COLO668 (cell line): ENCODE measurements around the gene ARHGAP28.
"Not testable (repeated sequence)": the region's sequence is repeated elsewhere in the genome, so short reads cannot be mapped to it uniquely, and the experiment has no call there.

Source experiments
- DNase-seq: peaks from one replicate; lab custom pipeline; 2025; ENCODE audit not compliant: unreplicated experiment; lab: John Stamatoyannopoulos, UW

The ARHGAP28 gene

GRCh38 chr18:6920099-6920955, 190.8 kb downstream of the ARHGAP28 start:
- peak; percentile 59 for DNase-seq

- DNase-seq: no peak
Observed at GRCh38 chr18:6921571-6921970, 192.1 kb downstream of the ARHGAP28 start.

GRCh38 chr18:6923220-6923619, 193.7 kb downstream of the ARHGAP28 start:
- no peak for DNase-seq

- no peak for DNase-seq
Observed at GRCh38 chr18:6927153-6927552, 197.6 kb downstream of the ARHGAP28 start.

GRCh38 chr18:6928359-6928758, 198.8 kb downstream of the ARHGAP28 start:
- DNase-seq: no peak

- no peak for DNase-seq
Observed at GRCh38 chr18:6929370-6930102, 200.0 kb downstream of the ARHGAP28 start.

- no peak for DNase-seq
Observed at GRCh38 chr18:6934859-6935258, 205.3 kb downstream of the ARHGAP28 start.

GRCh38 chr18:6938003-6938402, 208.5 kb downstream of the ARHGAP28 start:
- no peak for DNase-seq

- not testable (repeated sequence) for DNase-seq
Observed at GRCh38 chr18:6938403-6938802, 208.9 kb downstream of the ARHGAP28 start.

- no peak for DNase-seq
Observed at GRCh38 chr18:6939972-6940371, 210.5 kb downstream of the ARHGAP28 start.

- DNase-seq: no peak
Observed at GRCh38 chr18:6940451-6940850, 210.9 kb downstream of the ARHGAP28 start.

- peak; percentile 11 for DNase-seq
Observed at GRCh38 chr18:6941996-6942395, 212.5 kb downstream of the ARHGAP28 start.

- no peak for DNase-seq
Observed at GRCh38 chr18:6942742-6943141, 213.2 kb downstream of the ARHGAP28 start.

- DNase-seq: peak; percentile 15
Observed at GRCh38 chr18:6943143-6943542, 213.6 kb downstream of the ARHGAP28 start.

GRCh38 chr18:6947338-6948030, 218.0 kb downstream of the ARHGAP28 start:
- no peak for DNase-seq

- DNase-seq: no peak
Observed at GRCh38 chr18:6948281-6949055, 219.0 kb downstream of the ARHGAP28 start.

GRCh38 chr18:6949800-6950586, 220.5 kb downstream of the ARHGAP28 start:
- no peak for DNase-seq

GRCh38 chr18:6950641-6951040, 221.1 kb downstream of the ARHGAP28 start:
- no peak for DNase-seq

- no peak for DNase-seq
Observed at GRCh38 chr18:6951336-6952090, 222.0 kb downstream of the ARHGAP28 start.
